H1 (cell line): ENCODE measurements around the gene MRM2. TPM values are rescaled to one million over a fixed set of nuclear protein-coding genes. Genes with fewer than 3 reads are reported as not detected.

Experiments used
- CHD7 ChIP-seq: fragments of 300-600 bp; sonication (generic); IDR thresholded peaks from 2 replicates; pipeline ENCODE4 v1.7.1; 2012; ENCODE audit warnings: low read length, moderate library complexity, mild to moderate bottlenecking, inconsistent platforms; ENCODE audit not compliant: insufficient replicate concordance
- MAX ChIP-seq: IDR thresholded peaks from 2 replicates; pipeline ENCODE4 v1.6.1; 2012; ENCODE audit warnings: inconsistent platforms
- NANOG ChIP-seq: IDR thresholded peaks from 2 replicates; pipeline ENCODE4 v1.6.1; 2011; ENCODE audit warnings: low read length, low read depth, mild to moderate bottlenecking, inconsistent platforms; ENCODE audit not compliant: insufficient read depth, poor library complexity, severe bottlenecking
- polyA plus RNA-seq, 7 experiments: library from polyadenylated mRNA; depleted of rRNA in 3 of 7; stranded (reverse) in 5 of 7; unstranded in 2 of 7; fragments of >200 nt in 5 of 7; fragments of 200-250 nt in 2 of 7; gene quantifications; 1 replicate in 5 of 7; 2 replicates in 1 of 7; 4 replicates in 1 of 7; pipeline versions ENCODE4 v1.2.1 to v1.2.3, GENCODE V29; 2011 to 2013; ENCODE audit warnings: missing spikeins in 2 of 7, mixed read lengths in 2 of 7
- total RNA-seq: library from RNA; stranded (reverse); fragmentation: NEBNext Ultra II Directional; extraction: Animal tissue kit (Norgen Biotek cat#: 25700); gene quantifications from 2 replicates; pipeline ENCODE4 v1.2.1, GENCODE V29; 2021

MRM2 gene
- total and polyA plus RNA-seq, 2 of the 8 experiments (the other 6 are each of a cell fraction or from before 2014, with no cell fraction given), result 17.2 to 38.6 TPM

GRCh38 chr7:2259480-2259879 is 17.5 kb upstream of the MRM2 start (continued):
- TF ChIP-seq CHD7 (no peak), NANOG (no peak), MAX (no peak)
